ENCODE data around the gene SRGAP3.

DNA sequence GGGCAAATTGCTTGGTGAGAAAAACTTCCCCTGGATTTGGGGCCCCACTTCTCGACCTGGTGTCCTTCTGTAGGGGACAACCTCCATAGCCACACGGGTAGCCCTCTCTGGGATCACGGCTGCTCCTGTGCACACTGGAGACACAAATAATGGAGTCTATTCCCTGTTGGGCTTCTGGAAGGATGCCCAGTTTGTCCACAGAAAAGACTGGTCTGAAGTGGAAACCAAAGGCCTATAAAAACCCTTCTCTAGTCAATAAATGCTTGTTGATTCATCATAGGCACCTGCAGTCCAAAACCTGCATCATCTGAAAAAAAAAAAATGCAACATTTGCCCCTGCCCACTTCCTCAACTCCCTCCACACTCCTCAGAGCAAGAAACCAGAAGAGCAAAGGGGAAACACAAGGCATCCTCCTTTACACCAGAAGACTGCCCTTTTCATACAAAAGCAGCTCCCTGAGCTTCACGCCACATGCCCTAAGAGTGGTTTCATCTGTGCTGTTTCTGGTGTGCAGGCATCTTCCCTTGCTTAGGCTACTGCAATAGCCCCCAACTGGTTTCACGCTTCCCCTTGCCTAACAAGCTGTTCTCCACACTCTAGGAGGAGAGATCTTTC is 36.3 kb downstream of the SRGAP3 start:
- TF ChIP-seq, protein P1, sequence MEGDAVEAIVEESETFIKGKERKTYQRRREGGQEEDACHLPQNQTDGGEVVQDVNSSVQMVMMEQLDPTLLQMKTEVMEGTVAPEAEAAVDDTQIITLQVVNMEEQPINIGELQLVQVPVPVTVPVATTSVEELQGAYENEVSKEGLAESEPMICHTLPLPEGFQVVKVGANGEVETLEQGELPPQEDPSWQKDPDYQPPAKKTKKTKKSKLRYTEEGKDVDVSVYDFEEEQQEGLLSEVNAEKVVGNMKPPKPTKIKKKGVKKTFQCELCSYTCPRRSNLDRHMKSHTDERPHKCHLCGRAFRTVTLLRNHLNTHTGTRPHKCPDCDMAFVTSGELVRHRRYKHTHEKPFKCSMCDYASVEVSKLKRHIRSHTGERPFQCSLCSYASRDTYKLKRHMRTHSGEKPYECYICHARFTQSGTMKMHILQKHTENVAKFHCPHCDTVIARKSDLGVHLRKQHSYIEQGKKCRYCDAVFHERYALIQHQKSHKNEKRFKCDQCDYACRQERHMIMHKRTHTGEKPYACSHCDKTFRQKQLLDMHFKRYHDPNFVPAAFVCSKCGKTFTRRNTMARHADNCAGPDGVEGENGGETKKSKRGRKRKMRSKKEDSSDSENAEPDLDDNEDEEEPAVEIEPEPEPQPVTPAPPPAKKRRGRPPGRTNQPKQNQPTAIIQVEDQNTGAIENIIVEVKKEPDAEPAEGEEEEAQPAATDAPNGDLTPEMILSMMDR (IDR thresholded peaks at IDR 0.05; ENCODE audit: low read length) = no peak
- TF ChIP-seq EZH2 (IDR thresholded peaks at IDR 0.05; ENCODE audit: borderline replicate concordance, low read length) = no peak
